GM23248 (cell line): ENCODE results near the gene EPS8L2. TPM values are rescaled to one million over a fixed set of nuclear protein-coding genes. Genes with fewer than 3 reads are reported as not detected.

Experiments
- DNase-seq: peaks from one replicate; pipeline ENCODE4 v3.0.0-alpha.2; 2015
- H2AFZ ChIP-seq: fragments of 200-600 bp; sonication (generic); 2 replicates; pipeline ENCODE4 v1.6.1; 2016; ENCODE audit warnings: antibody characterized with exemption
- H3F3A ChIP-seq: fragments of 200-600 bp; sonication (generic); 2 replicates; pipeline ENCODE4 v1.6.1; 2016; ENCODE audit warnings: mild to moderate bottlenecking, antibody characterized with exemption, mixed run types; ENCODE audit not compliant: insufficient read depth
- H3K27ac ChIP-seq: fragments of 200-600 bp; sonication (generic); 2 replicates; pipeline ENCODE4 v1.5.1; 2016; ENCODE audit warnings: mild to moderate bottlenecking
- H3K27me3 ChIP-seq: fragments of 200-600 bp; sonication (generic); replicated peaks from 2 replicates; pipeline ENCODE4 v1.6.1; 2016; ENCODE audit warnings: mild to moderate bottlenecking; ENCODE audit not compliant: insufficient read depth
- H3K36me3 ChIP-seq: fragments of 200-600 bp; sonication (generic); 2 replicates; pipeline ENCODE4 v1.6.1; 2016; ENCODE audit warnings: low read depth, mild to moderate bottlenecking
- H3K4me1 ChIP-seq: fragments of 200-600 bp; sonication (generic); 2 replicates; pipeline ENCODE4 v1.6.1; 2016; ENCODE audit warnings: mild to moderate bottlenecking; ENCODE audit not compliant: insufficient read depth
- H3K4me2 ChIP-seq: fragments of 200-600 bp; sonication (generic); one replicate; pipeline ENCODE4 v1.6.1; 2016; ENCODE audit warnings: mild to moderate bottlenecking; ENCODE audit not compliant: unreplicated experiment
- H3K4me3 ChIP-seq: fragments of 200-600 bp; sonication (generic); 2 replicates; pipeline ENCODE4 v1.5.1; 2016; ENCODE audit warnings: mild to moderate bottlenecking
- H3K79me2 ChIP-seq: fragments of 200-600 bp; sonication (generic); 2 replicates; pipeline ENCODE4 v1.6.1; 2016; ENCODE audit warnings: mild to moderate bottlenecking; ENCODE audit not compliant: insufficient read depth
- H3K9ac ChIP-seq: fragments of 200-600 bp; sonication (generic); 2 replicates; pipeline ENCODE4 v1.6.1; 2016; ENCODE audit warnings: mild to moderate bottlenecking
- H3K9me2 ChIP-seq: fragments of 200-600 bp; sonication (generic); 2 replicates; pipeline ENCODE4 v1.6.1; 2016; ENCODE audit warnings: mixed run types, mild to moderate bottlenecking, moderate library complexity; ENCODE audit not compliant: insufficient read depth
- H3K9me3 ChIP-seq: fragments of 200-600 bp; sonication (generic); one replicate; pipeline ENCODE4 v1.6.1; 2017; ENCODE audit warnings: low read depth
- H4K20me1 ChIP-seq: fragments of 200-600 bp; sonication (generic); 2 replicates; pipeline ENCODE4 v1.6.0; 2016; ENCODE audit not compliant: insufficient read depth
- EZH2 ChIP-seq: fragments of 200-600 bp; sonication (generic); IDR thresholded peaks from 2 replicates; pipeline ENCODE4 v1.6.1; 2018; ENCODE audit warnings: antibody characterized with exemption, mild to moderate bottlenecking; ENCODE audit not compliant: insufficient read depth, poor library complexity, severe bottlenecking
- EZH2phosphoT487 ChIP-seq: fragments of 200-600 bp; sonication (generic); IDR thresholded peaks from 2 replicates; pipeline ENCODE4 v1.6.1; 2018; ENCODE audit warnings: antibody characterized with exemption, moderate library complexity, mild to moderate bottlenecking, low read depth; ENCODE audit not compliant: insufficient read depth
- WGBS, 2 experiments: methylation state at CpG; one replicate each; pipeline ENCODE4 v1.1.6; 2015 to 2017; ENCODE audit warnings: low lambda C conversion rate in 2 of 2, low coverage in 1 of 2; ENCODE audit errors: missing lambda C conversion rate in 2 of 2; 5-methylcytosine and 5-hydroxymethylcytosine counted together
- in situ Hi-C: fragments of 300-500 bp; cut with MboI; formaldehyde crosslinking; loops from 2 replicates; pipeline ENCODE4 v1.15.0; 2020
- polyA plus RNA-seq: library from polyadenylated mRNA; unstranded; fragments of >200 nt; fragmentation: Nextera tagmentation; extraction: Ambion mirVana; gene quantifications from 2 replicates; pipeline ENCODE4 v1.2.1, GENCODE V29; 2016
- total RNA-seq: library from RNA; depleted of rRNA; stranded (reverse); fragments of >200 nt; shearing (Covaris generic); gene quantifications from 2 replicates; pipeline ENCODE4 v1.2.3, GENCODE V29; 2014

Gene EPS8L2
- total and polyA plus RNA-seq, 2 experiments from 2014 or later, result 48.2 to 58.3 TPM

- in situ Hi-C loops, result no loop called here
- no peak for DNase-seq
- Histone ChIP-seq H3K27me3 (no peaks in the 10 kb centered on the region), H3K4me1 (peaks cover 31% of the 10 kb centered on the region), H3K27ac (no peak overlapping the region), H3K9ac (peak overlapping the region; percentile 20), H4K20me1 (no peaks in the 10 kb centered on the region), H3K9me3 (no peaks in the 10 kb centered on the region), H3K36me3 (no peaks in the 10 kb centered on the region), H3K9me2 (no peaks in the 10 kb centered on the region), H3K4me3 (peak overlapping the region; percentile 59), H2AFZ (no peak overlapping the region), H3K79me2 (peaks cover 56% of the 10 kb centered on the region), H3K4me2 (peak overlapping the region; percentile 47), H3F3A (peaks cover 25% of the 10 kb centered on the region)
- WGBS, 2 experiments, result 54 to 63% methylated on average over 4 to 15 of the region's 15 CpGs
- no peak for TF ChIP-seq EZH2
- TF ChIP-seq EZH2phosphoT487, result no peak
Observed at GRCh38 chr11:693887-694562, 12.0 kb upstream of the EPS8L2 start.

DNA sequence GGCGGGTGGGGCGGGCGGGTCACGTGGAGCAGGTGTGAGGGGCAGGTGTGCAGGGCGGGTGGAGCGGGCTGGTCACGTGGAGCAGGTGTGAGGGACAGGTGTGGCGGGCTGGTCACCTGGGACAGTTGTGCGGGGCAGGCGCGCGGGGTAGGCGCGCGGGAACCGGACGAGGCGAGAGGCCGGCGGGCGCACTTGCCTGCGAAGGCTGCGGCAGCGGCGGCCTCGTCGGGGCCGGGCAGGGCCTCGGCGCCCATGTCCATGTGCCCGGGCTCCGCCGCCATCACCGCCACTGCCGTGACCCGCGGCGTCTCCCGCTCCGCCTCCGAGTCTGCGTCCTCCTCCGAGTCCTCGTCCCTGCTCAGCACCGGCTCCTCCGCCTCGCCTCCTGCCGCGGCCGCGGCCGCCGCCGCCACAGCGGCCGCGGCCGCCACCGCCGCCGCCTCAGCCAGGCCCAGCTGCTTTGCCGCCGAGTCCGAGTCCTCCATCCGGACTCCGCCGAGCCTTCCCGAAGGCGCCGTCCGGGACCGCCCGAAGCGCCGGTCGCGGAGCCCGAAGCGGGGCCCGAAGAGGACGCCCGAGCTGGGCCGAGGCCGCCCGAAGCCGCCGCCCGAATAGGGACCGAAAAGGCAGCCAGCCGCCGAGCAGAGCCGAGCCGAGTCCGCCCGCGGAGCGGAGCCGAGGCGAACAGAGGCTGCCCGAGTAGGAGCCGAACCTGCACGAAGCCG, 11.3 kb upstream of the EPS8L2 start, which contains the start of gene DEAF1:
Gene DEAF1, minus strand, starts transcription at position 660 of the 725 bp plus-strand sequence. Its CDS starts 175 bp downstream, at position 485.
- WGBS, 2 experiments, result 2 to 4% methylated on average over 49 to 59 of the region's 103 CpGs
- Histone ChIP-seq H3F3A (peaks cover 25% of the 10 kb centered on the region), H3K4me2 (peak within 1 kb of the TSS; percentile 87), H3K4me3 (peak within 1 kb of the TSS; percentile 84), H3K79me2 (peaks cover 63% of the 10 kb centered on the region), H3K36me3 (no peaks in the 10 kb centered on the region), H3K9ac (peak within 1 kb of the TSS; percentile 96), H3K9me3 (no peaks in the 10 kb centered on the region), H3K27ac (peak within 1 kb of the TSS; percentile 94), H4K20me1 (no peaks in the 10 kb centered on the region), H3K9me2 (no peaks in the 10 kb centered on the region), H3K4me1 (peaks cover 31% of the 10 kb centered on the region), H2AFZ (peak within 1 kb of the TSS; percentile 74), H3K27me3 (no peaks in the 10 kb centered on the region)
- in situ Hi-C loops, result no loop called here
- DNase-seq, result peak; percentile 99
- TF ChIP-seq EZH2 (no peak), EZH2phosphoT487 (no peak)

DNA sequence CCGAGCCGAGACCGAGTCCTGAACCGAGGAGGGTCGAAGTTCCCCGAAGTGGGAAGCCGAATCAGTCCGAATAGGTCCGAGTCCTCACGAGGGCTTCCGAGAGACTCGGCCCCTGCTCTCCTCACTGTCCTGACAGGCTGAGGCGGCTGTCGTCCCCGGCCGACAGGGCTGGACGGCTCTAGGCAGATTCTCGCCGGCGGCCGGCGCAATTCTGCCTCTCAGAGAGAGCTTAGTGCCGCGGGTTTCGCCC, 10.8 kb upstream of the EPS8L2 start:
- Histone ChIP-seq H2AFZ (peak overlapping the region; percentile 74), H3K79me2 (peaks cover 68% of the 10 kb centered on the region), H3K36me3 (no peaks in the 10 kb centered on the region), H3F3A (peaks cover 25% of the 10 kb centered on the region), H3K4me3 (peak overlapping the region; percentile 84), H3K9ac (peak overlapping the region; percentile 96), H3K9me3 (no peaks in the 10 kb centered on the region), H3K4me1 (peaks cover 31% of the 10 kb centered on the region), H3K27ac (peak overlapping the region; percentile 94), H4K20me1 (no peaks in the 10 kb centered on the region), H3K4me2 (peak overlapping the region; percentile 23), H3K9me2 (no peaks in the 10 kb centered on the region), H3K27me3 (no peaks in the 10 kb centered on the region)
- in situ Hi-C loops, result no loop called here
- 1% methylated on average over 25 of the region's 25 CpGs for WGBS, 2 experiments
- no peak for DNase-seq
- TF ChIP-seq EZH2 (no peak), EZH2phosphoT487 (no peak)

DNA sequence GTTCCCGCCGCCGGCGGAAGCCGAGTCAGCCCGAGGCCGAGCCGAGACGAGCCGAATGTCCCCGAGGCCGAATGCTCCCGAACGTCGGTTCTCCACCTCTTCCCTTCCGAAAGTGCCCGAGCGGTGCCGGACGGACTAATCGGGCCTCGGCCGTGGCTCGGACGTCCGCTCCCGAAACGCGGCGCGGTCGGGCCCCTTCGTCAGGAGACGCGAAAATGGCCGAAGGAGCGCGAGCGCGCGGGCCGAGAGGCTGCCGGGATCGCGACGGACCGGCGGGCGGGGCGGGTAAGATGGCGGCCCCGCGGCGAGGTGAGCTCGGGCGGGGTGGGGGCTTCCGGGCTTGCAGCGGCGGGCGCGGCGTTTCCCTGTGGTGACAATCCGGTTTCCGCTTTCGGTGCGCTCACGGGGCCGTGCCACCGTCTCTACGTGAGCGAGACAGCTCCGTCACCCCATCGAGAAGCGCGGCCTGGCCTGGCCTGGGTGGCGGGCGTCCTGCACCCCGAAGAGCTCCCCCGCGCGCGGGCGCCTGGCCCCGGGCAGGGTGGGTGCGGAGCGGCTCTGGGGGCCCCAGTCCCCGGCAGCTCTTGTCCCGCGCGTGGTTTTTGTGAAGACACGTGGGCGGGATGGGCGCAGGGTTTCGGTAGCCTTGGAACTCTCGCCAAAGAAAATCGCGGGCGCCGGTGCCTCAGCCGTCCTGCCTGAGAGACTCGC, 10.3 kb upstream of the EPS8L2 start, which contains the start of gene TMEM80:
Gene TMEM80, plus strand, starts transcription at position 279 of the 711 bp plus-strand sequence. Its CDS starts 12 bp downstream, at position 291.
- no peaks in the 10 kb centered on the region for H3K9me2 ChIP-seq
- H3F3A ChIP-seq, result peaks cover 25% of the 10 kb centered on the region
- H3K79me2 ChIP-seq, result peaks cover 68% of the 10 kb centered on the region
- TF ChIP-seq EZH2, result no peak
- TF ChIP-seq EZH2phosphoT487, result no peak
- peak within 1 kb of the TSS; percentile 94 for H3K27ac ChIP-seq
- H2AFZ ChIP-seq, result peak within 1 kb of the TSS; percentile 74
- H3K36me3 ChIP-seq, result no peaks in the 10 kb centered on the region
- H4K20me1 ChIP-seq, result no peaks in the 10 kb centered on the region
- 1% methylated on average over 71 to 101 of the region's 101 CpGs for WGBS, 2 experiments
- peak; percentile 100 for DNase-seq
- H3K9me3 ChIP-seq, result no peaks in the 10 kb centered on the region
- in situ Hi-C loops, result no loop called here
- H3K4me2 ChIP-seq, result peak within 1 kb of the TSS; percentile 87
- H3K9ac ChIP-seq, result peak within 1 kb of the TSS; percentile 96
- H3K27me3 ChIP-seq, result no peaks in the 10 kb centered on the region
- H3K4me3 ChIP-seq, result peak within 1 kb of the TSS; percentile 84
- H3K4me1 ChIP-seq, result peaks cover 31% of the 10 kb centered on the region
